Measurements from ENCODE around the gene SLC41A1.

SLC41A1 gene

GRCh38 chr1:205787287-205787916, 25.6 kb downstream of the SLC41A1 start:
- DNase-seq (ENCODE audit: low read depth, low spot score): no peak

GRCh38 chr1:205786601-205787000, 26.4 kb downstream of the SLC41A1 start:
- no peak for DNase-seq (ENCODE audit: low read depth, low spot score)

GRCh38 chr1:205785446-205785845, 27.6 kb downstream of the SLC41A1 start:
- no peak for DNase-seq (ENCODE audit: low read depth, low spot score)

GRCh38 chr1:205783904-205784303, 29.1 kb downstream of the SLC41A1 start:
- no peak for DNase-seq (ENCODE audit: low read depth, low spot score)

GRCh38 chr1:205783433-205783795, 29.6 kb downstream of the SLC41A1 start:
- no peak for DNase-seq (ENCODE audit: low read depth, low spot score)

- DNase-seq (ENCODE audit: low read depth, low spot score): no peak
Observed at GRCh38 chr1:205782627-205783432, 30.2 kb downstream of the SLC41A1 start.

GRCh38 chr1:205780335-205780734, 32.7 kb downstream of the SLC41A1 start:
- no peak for DNase-seq (ENCODE audit: low read depth, low spot score)

GRCh38 chr1:205777994-205778393, 35.0 kb downstream of the SLC41A1 start:
- no peak for DNase-seq (ENCODE audit: low read depth, low spot score)

GRCh38 chr1:205775717-205776056, 37.3 kb downstream of the SLC41A1 start:
- no peak for DNase-seq (ENCODE audit: low read depth, low spot score)

GRCh38 chr1:205775015-205775716, 37.8 kb downstream of the SLC41A1 start, which contains the start of gene RAB29:
Gene RAB29, minus strand, starts transcription at chr1:205775482. Its CDS starts 526 bp downstream, at chr1:205774956.
- no peak for DNase-seq (ENCODE audit: low read depth, low spot score)

- no peak for DNase-seq (ENCODE audit: low read depth, low spot score)
Observed at GRCh38 chr1:205774198-205775014, 38.6 kb downstream of the SLC41A1 start.

GRCh38 chr1:205772607-205773032, 40.4 kb downstream of the SLC41A1 start:
- DNase-seq (ENCODE audit: low read depth, low spot score): no peak

- DNase-seq (ENCODE audit: low read depth, low spot score): no peak
Observed at GRCh38 chr1:205770618-205771017, 42.4 kb downstream of the SLC41A1 start.

GRCh38 chr1:205769641-205770365, 43.2 kb downstream of the SLC41A1 start:
- no peak for DNase-seq (ENCODE audit: low read depth, low spot score)

GRCh38 chr1:205767248-205767647, 45.8 kb downstream of the SLC41A1 start:
- no peak for DNase-seq (ENCODE audit: low read depth, low spot score)

- DNase-seq (ENCODE audit: low read depth, low spot score): no peak
Observed at GRCh38 chr1:205766570-205766969, 46.4 kb downstream of the SLC41A1 start.

- no peak for DNase-seq (ENCODE audit: low read depth, low spot score)
Observed at GRCh38 chr1:205766038-205766437, 47.0 kb downstream of the SLC41A1 start.

GRCh38 chr1:205764578-205764977, 48.4 kb downstream of the SLC41A1 start:
- DNase-seq (ENCODE audit: low read depth, low spot score): no peak

GRCh38 chr1:205763980-205764379, 49.0 kb downstream of the SLC41A1 start:
- no peak for DNase-seq (ENCODE audit: low read depth, low spot score)

- no peak for DNase-seq (ENCODE audit: low read depth, low spot score)
Observed at GRCh38 chr1:205760606-205761005, 52.4 kb downstream of the SLC41A1 start.

GRCh38 chr1:205756552-205756951, 56.4 kb downstream of the SLC41A1 start:
- no peak for DNase-seq (ENCODE audit: low read depth, low spot score)

Measured in brain pericyte (primary cell).